ENCODE results near the gene FAM120A.

DNA sequence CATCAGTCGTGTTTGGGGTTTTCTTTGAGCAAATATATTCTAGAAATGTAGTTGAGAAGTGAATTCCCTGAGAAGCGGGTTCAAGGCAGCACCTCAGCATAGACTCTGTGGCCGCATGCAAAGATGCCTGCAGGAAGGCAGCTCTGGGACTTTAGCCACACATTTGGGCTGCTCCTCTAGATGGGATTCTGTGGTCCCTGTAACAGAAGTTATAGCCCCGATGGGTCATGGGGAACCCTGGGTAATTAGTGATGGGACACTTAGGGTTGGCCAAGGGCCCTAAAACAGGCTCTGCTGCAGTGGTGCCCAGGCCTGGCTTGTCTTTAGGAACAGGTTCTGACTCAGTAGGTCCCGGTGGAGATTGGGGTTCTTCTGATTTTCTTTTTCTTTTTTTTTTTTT is 161.7 kb downstream of the FAM120A start:
- TF ChIP-seq, protein P1, sequence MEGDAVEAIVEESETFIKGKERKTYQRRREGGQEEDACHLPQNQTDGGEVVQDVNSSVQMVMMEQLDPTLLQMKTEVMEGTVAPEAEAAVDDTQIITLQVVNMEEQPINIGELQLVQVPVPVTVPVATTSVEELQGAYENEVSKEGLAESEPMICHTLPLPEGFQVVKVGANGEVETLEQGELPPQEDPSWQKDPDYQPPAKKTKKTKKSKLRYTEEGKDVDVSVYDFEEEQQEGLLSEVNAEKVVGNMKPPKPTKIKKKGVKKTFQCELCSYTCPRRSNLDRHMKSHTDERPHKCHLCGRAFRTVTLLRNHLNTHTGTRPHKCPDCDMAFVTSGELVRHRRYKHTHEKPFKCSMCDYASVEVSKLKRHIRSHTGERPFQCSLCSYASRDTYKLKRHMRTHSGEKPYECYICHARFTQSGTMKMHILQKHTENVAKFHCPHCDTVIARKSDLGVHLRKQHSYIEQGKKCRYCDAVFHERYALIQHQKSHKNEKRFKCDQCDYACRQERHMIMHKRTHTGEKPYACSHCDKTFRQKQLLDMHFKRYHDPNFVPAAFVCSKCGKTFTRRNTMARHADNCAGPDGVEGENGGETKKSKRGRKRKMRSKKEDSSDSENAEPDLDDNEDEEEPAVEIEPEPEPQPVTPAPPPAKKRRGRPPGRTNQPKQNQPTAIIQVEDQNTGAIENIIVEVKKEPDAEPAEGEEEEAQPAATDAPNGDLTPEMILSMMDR (IDR thresholded peaks at IDR 0.05) = no peak
- no peak for TF ChIP-seq POLR2A (IDR thresholded peaks at IDR 0.05)
